Astrocyte of the spinal cord (primary cell): ENCODE results near the gene DPH6.

ENCODE experiments used
- DNase-seq: peaks from one replicate; pipeline ENCODE4 v3.0.0; 2011; ENCODE audit warnings: low read depth, low spot score
- H3K4me3 ChIP-seq: 2 replicates; pipeline ENCODE4 v1.5.1; 2011; ENCODE audit warnings: low read depth, mild to moderate bottlenecking, low read length, moderate library complexity
- in situ Hi-C: cut with HindIII; loops from 2 replicates; pipeline ENCODE4 v1.10.0; 2017; ENCODE audit warnings: low sequenced_read_pairs
- TF ChIP-seq, protein P1 (sequence below): IDR thresholded peaks from 2 replicates; pipeline ENCODE4 v1.5.1; 2012; ENCODE audit warnings: low read depth, mild to moderate bottlenecking, low read length, inconsistent platforms

The DPH6 gene

DNA sequence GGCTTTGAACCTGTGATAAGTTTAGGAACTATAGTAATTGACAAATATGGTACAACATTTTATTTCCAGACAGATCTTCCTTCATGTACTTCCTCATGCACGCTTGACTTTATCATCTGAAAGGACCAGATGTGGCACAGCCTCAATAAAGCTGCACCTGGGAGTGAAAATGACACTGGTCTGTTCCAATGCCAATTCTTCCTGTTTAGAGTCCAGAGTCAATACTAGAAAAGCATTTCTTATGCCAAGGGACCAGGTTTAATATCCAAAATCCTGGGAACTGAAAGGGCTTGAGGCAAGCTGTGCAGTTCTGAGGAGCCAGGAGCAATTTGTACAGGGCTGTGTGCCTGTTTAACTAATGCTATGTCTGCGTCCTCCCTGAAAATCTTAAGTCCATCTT is 15.3 kb downstream of the DPH6 start:
- TF ChIP-seq, protein P1, sequence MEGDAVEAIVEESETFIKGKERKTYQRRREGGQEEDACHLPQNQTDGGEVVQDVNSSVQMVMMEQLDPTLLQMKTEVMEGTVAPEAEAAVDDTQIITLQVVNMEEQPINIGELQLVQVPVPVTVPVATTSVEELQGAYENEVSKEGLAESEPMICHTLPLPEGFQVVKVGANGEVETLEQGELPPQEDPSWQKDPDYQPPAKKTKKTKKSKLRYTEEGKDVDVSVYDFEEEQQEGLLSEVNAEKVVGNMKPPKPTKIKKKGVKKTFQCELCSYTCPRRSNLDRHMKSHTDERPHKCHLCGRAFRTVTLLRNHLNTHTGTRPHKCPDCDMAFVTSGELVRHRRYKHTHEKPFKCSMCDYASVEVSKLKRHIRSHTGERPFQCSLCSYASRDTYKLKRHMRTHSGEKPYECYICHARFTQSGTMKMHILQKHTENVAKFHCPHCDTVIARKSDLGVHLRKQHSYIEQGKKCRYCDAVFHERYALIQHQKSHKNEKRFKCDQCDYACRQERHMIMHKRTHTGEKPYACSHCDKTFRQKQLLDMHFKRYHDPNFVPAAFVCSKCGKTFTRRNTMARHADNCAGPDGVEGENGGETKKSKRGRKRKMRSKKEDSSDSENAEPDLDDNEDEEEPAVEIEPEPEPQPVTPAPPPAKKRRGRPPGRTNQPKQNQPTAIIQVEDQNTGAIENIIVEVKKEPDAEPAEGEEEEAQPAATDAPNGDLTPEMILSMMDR, result no peak
- no peak overlapping the region for H3K4me3 ChIP-seq

DNA sequence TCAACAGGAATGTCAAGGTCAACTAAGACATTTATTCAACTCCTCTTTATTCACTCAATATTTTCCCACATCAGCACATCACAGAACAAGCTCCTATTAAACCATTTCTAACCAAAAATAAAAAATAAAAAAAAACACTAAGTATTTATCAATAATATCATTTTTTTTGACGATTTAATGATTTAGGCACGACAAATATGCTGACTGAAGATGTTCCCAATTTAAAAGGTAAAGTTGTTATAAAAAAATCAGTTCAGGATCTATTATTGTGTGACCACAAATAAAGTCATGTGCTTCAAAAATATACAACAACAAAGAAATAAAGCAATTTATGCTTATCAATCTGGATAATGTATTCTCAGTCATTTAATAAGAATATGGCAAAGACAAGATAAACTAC is 16.2 kb downstream of the DPH6 start:
- no peak overlapping the region for H3K4me3 ChIP-seq
- in situ Hi-C loops, result no loop called here
- DNase-seq, result no peak
- TF ChIP-seq, protein P1, result no peak

More for the DNA sequence above, 15.3 kb downstream of the DPH6 start:
- in situ Hi-C loops, result no loop called here
- no peak for DNase-seq

DNA sequence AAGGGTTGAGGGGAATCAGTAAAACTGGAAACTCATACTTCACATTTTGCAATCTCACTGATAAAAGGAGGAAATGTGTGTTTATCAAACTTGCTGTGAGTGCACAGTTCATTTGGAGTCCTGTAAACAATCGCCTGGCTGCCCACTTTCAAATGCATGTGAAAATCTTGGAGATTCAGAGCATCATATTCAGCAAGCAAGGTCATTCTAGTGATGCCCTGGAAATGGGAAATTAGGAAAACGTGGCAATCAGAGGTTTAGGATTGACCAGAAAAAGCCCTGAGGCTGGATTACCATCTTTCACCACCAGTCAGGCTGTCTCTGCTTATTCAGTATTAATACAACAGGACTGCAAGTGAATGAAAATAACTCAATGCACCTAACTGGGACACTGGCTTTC is 23.9 kb downstream of the DPH6 start:
- in situ Hi-C loops, result no loop called here
- no peak overlapping the region for H3K4me3 ChIP-seq
- TF ChIP-seq, protein P1, result no peak
- DNase-seq, result no peak

DNA sequence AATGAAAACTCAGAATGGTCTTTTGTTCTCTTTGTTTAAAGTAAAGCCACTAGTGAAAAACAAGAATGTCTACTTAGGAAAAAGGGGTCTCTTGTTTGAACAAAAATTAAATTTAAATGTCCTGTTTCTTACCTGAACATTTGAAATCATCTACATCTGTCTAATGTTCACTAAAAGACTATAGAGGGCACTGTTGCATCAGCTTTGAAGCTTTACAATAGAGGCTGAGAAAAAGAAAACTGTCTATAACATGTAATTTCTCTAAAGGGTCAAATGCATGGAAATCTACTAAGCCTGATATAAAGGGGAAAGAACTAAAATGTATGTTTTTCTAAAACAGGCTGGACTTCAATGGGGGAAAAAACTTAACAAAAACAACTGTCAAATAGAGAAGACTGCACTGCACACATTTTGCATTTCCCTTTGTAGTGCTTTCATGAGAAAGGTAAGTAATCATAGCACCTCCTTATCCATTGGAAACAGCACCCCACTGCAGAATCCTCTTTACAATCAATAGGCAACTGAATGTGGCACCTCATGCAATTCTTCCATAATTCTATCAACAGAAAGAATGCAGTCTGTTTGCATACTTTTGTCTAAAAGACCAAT is 26.3 kb downstream of the DPH6 start:
- DNase-seq, result peak; percentile 69
- no peak overlapping the region for H3K4me3 ChIP-seq
- in situ Hi-C loops, result no loop called here
- TF ChIP-seq, protein P1, result peak; percentile 40

DNA sequence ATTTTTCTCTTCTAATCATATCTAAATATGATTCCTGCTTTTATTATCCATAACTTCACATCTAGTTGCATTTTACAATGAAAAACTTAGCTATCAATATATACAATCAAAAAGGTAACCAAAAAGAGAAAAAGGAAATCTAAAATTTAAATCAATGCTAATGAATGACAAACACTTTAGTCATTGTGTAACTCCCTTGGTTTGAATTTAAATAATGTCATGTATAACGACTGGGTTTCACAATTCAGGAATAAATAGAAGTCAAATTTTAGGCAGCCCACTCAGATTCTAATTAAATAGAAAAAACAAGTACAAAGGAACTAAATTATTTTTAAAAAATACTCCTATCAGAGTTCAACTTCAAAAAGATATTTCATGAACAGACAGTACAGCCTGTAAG is 26.9 kb downstream of the DPH6 start:
- in situ Hi-C loops, result no loop called here
- peak; percentile 10 for DNase-seq
- TF ChIP-seq, protein P1, result no peak

DNA sequence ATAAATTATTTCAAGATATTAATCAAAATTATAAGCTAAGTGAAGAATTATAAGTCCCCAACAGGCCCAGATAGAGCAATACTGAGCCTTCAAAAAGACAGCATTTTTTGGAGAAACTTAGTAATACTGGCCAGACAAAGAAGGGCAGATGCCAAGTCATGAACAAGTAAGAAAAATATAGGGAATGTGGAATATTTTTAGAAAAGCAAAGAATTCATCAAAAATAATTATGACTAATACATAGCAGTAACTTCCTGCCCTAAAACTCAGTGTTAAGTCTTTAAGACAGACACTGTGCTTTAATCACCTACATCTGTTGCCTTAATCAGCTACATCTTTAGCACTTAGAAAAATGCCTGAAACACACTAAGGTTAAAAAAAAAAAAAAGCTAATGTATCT is 31.2 kb downstream of the DPH6 start:
- TF ChIP-seq, protein P1, result no peak
- in situ Hi-C loops, result no loop called here
- no peak overlapping the region for H3K4me3 ChIP-seq
- peak; percentile 15 for DNase-seq

More for the DNA sequence above, 26.9 kb downstream of the DPH6 start:
- no peak overlapping the region for H3K4me3 ChIP-seq
